Stimulated activated CD8-positive, alpha-beta memory T cell treated with anti-CD3 and anti-CD28 coated beads, Interleukin-4, amount 100 ng/mL, for 1 hour (primary cell): ENCODE data around the gene GABPB2.
A peak's percentile ranks its signal among the peaks of the same experiment; 100 is the strongest.
"Not testable (repeated sequence)": the region's sequence is repeated elsewhere in the genome, so short reads cannot be mapped to it uniquely, and the experiment has no call there.

Experiments
- DNase-seq, 2 donors: peaks; one replicate each; pipeline ENCODE4 v3.0.0-alpha.2; 2020; ENCODE audit warnings: low read depth in 2 of 2, low spot score in 1 of 2

The GABPB2 gene

DNA sequence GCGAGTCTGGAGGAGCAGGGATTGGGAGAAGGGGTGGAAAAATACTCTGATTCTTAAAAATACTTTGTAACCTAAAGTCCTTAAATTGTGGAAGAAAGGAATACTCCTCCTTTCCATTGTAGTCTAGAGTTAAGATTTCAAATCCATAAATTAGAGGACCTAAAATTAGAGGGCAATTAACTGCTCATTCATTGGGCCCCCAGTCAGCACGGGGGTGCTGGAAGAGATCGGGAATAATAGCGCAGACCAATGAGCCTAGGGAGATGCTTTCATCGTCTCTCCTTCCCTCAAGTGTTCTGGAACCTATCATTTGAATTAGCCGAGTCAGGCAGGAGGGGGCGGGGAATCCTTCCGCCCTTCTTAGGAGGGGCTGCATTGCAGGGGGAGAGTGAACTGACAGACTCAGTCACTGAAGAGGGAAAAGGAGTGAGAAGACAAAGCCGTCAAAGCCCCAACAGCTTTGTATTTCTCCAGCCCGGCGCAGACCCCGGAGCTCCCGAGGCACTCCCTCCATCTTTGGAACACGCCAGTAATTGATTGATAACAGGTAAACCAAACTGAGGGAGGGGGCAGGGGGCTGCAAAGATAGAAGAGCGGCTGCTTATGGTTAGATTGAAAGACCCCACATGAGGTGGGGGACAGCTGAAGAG is 10.4 kb upstream of the GABPB2 start, which contains the start of gene MLLT11:
Gene MLLT11 (plus strand): TSS at position 391 of the 650 bp plus-strand sequence. CDS start 6,828 bp downstream, outside the sequence.
- DNase-seq = no peak

DNA sequence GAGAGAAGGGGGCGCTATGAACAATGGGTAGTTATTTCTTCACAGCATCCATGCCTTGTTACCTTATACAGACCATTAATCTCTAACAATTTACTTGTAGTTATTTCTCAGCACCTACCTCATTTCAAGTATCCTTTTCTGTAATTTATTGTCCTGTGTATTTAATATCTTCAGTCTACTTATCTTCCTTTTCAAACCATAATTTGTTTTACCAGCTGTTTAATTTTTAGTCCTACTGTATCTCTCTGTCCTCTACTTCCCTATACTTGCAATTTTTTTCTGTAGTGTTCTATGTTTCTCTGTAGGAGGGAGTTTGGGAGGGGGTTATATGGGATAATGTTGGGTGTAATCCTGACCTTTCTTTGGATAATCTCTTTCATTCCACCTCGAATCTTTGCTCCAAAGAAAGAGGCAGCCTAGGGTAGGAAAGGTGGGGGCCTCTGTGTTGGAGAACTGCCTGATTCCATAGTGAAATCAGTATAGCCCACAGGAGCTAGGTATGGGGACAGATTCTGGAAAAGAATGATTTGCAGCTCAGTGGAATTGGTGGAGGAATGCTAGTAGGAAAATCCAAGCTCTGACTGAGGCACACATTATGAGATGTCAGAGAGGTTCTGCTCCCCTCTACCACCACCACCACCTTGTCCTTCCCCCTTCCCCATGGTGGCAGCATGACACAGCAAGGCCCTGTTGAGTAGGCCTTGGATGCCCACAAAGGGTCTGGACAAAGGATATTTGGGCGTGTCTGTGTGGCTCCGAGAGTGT is 9.7 kb upstream of the GABPB2 start:
- DNase-seq = no peak

DNA sequence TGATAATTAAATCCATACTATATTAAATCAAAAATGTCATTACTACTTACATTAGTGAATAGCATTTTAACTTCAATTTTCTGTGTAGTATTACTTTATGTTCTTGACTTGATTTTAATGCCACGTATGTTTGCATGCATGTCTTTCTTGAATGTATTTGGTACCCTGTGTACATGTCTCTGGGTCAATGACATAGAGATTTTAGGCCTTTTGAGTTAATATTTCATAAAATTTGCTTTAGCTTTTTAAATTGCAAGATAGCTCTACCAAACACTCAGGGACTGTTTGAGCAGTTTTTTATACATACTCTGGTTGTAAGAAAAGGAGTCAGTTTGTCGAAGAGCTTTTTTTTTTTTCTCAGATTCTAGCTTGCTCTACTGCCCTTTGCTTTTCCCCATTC is 8.9 kb upstream of the GABPB2 start:
- no peak for DNase-seq

DNA sequence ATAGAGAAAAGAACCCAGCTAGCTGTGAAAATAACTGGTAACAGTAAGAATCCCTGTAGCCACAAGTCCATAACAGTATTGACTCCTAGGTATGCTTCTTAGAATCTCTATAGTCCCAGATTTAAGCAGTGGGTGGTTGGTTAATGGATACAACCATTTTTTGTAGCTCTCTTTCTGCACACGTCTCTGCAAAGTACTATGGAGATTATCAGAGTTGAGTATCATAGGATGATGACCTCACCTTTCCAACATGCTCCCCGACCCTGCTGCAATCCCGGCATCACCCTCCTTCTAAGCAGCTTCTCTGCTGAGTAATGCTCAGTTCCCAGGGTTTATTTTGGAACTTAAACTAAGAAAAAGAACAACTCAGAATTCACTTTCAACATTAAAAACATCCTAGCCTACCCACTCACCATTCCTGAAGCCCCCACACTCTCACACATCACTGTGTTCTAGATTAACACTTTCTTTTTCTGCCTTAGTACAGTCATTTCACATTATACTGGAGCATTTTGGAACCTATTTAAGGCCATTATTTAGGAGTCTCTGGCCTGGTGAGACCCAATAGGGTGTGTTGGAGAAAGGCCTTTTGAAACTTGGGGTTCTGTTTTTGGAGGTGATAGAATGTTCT is 7.7 kb upstream of the GABPB2 start:
- no peak for DNase-seq

DNA sequence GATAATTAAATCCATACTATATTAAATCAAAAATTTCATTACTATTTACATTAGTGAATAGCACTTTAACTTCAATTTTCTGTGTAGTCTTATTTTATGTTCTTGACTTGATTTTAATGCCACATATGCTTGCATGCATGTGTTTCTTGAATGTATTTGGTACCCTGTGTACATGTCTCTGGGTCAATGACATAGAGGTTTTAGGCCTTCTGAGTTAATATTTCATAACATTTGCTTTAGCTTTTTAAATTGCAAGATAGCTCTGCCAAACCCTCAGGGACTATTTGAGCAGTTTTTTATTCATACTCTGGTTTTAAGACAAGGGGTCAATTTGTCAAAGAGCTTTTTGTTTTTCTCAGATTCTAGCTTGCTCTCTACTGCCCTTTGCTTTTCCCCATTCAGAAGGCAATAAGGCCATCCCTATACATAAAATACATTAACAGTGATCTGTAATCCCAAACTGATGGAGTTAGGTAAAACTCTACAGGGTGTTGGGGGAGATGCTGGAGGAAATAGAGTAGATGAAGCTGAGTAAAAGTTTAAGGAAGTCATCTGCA is 5.4 kb upstream of the GABPB2 start:
- no peak for DNase-seq

DNA sequence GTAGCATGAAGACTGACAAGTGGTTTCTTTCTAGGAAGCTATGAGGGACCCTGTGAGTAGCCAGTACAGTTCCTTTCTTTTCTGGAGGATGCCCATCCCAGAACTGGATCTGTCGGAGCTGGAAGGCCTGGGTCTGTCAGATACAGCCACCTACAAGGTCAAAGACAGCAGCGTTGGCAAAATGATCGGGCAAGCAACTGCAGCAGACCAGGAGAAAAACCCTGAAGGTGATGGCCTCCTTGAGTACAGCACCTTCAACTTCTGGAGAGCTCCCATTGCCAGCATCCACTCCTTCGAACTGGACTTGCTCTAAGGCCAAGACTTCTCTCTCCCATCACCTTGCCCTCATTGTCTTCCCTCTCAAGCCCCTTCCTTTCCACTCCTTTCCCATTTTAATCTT is 3.4 kb upstream of the GABPB2 start:
- no peak for DNase-seq

DNA sequence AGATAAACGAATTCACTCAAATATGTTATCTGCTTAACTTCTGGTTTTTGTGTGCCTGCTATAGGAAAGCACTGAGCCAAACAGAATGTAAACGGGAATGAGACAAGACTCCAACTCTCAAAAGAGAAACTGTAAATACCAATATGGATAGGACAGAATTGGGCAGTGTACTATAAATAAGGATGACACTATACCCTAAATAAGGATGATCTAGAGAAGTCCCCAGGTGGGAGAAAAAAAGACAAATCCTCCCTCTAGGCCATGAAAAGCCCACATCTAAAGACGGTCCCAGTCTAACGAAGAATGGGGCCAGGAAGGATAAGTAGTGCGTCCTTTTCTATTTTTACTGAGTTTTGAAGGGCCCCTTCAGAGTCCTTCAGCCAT is 1.5 kb upstream of the GABPB2 start:
- DNase-seq = no peak

DNA sequence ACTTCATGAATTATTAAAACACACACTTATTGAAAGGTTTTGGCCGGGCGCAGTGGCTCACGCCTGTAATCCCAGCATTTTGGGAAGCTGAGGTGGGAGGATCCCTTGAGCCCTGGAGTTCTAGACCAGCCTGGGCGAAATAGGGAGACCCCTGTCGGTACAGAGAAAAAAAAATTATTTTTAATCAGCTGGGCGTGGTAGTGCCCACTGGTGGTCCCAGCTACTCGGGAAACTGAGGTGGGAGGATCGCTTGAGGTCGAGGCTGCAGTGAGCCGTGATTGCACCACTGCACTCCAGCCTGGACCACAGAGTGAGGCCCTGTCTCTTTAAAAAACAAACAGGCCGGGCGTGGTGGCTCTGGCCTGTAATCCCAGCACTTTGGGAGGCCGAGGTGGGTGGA is 1.7 kb downstream of the GABPB2 start:
- no peak for DNase-seq

DNA sequence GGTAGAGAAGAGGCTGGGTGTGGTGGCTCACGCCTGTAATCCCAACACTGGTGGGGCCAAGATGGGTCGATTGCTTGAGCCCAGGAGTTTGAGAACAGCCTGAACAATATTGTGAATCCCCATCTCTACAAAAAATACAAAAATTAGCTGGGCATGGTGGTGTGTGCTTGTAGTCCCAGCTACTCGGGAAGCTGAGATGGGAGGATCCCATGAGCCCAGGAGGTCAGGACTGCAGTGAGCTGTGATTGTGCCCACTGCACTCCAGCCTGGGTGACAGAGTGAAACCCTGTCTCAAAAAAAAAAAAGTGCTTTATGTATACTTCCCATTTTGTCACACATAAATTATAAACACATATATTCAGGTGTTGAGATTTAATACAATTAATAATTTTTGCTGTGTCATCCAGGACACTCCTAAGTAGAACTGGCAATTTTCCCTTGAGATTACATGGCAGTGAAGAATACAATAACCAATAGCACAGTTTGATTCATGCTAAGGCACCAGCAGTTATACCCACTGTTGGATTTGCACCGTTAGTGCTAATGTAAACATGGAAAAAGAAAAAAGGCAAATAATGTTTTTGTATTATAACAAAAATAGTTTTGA is 15.5 kb downstream of the GABPB2 start:
- DNase-seq = no peak

DNA sequence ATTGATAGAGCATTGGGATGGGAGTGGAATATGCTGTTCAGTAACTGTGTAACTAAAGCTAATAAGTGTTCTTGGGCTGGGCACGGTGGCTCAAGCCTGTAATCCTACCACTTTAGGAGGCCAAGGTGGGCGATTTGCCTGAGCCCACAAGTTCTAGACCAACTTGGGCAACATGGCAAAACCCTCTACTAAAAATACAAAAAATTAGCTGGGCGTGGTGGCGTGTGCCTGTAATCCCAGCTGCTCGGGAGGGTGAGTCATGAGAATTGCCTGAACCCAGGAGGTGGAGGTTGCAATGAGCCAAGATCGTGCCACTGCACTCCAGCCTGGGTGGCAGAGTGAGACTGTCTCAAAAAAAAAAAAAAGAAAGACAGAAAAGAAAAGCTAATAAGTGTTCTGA is 26.9 kb downstream of the GABPB2 start:
- not testable (repeated sequence) for DNase-seq

DNA sequence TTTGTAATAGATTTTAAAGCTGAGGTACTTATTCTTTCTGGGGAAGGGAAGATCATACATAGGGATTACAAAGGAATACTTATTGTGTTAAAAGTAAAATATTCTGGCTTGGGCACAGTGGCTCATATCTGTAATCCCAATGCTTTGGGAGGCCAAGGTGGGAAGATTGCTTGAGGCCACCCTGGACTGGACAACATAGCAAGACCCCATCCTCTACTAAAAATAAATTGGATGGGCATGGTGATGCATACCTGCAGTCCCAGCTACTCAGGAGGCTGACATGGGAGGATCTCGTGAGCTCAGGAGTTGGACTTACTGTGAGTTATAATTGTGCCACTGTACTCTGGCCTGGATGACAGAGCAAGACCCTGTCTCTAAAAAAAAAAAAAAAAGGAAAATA is 27.6 kb downstream of the GABPB2 start:
- no peak for DNase-seq

DNA sequence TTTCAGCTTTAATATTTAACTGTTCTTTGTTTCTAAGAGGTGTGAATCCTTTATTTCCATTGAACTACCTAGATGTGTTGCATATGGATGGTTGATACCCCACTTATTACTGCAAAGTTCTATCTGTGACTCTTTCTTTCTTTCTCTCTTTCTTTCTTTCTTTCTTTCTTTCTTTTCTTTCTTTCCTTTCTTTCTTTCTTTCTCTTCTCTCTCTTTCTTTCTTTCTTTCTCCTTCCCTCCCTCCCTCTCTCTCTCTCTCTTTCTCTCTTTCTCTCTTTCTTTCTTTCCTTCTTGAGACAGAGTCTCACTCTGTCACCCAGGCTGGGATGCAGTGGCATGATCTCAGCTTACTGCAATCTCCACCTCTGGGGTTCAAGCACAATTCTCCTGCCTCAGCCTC is 34.1 kb downstream of the GABPB2 start:
- no peak for DNase-seq

DNA sequence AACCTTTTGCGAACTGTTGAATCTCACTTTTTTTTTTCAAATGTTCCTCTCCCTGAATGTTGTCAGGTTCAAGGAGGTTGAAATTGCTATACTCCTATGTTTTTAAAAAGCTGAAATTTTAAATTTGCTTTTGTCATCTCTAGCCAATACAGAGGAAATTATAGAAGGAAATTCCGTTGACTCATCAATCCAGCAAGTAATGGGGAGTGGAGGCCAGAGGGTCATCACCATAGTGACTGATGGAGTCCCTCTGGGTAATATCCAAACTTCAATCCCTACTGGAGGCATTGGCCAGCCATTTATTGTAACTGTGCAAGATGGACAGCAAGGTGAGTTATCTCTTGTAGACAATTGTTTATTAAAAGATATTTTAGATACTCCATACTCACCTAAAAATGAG is 36.3 kb downstream of the GABPB2 start:
- no peak for DNase-seq

DNA sequence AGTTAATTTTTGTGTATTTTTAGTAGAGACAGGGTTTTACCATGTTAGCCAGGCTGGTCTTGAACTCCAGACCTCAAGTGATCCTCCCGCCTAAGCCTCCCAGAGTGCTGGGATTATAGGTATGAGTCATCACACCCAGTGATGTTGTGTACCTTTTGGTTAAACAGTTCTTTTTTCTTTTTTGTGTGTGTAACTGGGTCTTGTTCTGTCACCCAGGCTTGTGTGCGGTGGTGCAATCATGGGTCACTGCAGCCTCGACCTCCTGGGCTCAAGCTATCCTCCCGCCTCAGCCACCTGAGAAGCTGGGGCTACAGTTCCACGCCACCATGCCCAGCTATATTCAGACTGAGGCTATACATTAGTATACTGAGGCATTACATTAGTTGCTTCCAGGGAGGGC is 37.8 kb downstream of the GABPB2 start:
- no peak for DNase-seq

DNA sequence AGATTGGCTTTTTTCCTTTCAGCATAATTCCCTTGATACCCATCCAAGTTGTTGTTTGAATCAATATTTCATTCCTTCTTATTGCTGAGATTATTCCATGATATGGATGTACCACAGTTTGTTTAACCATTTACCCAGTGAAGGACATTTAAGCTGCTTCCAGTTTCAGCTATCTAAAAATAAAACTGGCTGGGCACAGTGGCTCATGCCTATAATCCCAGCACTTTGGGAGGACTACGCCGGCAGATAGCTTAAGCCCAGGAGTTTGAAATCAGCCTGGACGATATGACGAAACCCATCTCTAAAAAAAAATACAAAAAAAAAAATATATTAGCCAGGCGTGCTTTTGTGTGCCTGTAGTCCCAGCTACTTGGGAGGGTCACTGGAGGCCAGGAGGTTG is 43.3 kb downstream of the GABPB2 start:
- no peak for DNase-seq

DNA sequence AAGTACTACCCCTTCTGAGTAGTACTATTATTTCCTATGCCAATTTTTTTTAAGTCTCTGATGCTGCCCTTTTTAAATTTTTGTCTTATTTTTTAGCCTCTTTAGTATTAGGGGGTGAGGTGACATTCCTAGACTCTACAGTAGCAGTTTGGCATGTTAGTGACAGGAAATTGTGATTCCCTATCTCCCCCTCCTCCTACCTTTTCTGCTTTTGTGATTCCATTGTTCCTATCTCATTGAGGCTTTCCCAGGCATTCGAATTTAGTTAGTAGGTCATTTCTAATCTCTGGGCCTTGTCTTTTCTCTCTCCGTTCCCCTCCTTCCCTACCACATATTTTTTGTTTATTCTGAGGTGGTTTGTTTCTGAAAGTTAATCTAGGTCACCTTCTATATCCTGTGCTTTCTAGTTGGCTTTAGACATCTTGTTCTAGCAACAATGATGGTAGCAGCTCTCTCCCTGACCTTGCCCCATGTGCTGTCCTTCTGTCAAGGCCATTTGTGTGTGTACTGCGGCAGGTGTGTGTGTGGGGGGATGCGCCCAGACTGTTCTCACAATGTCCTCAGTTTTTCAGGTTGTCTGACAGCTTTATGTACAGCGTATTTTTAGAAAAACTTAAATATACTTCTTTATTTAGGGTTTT is 54.3 kb downstream of the GABPB2 start:
- no peak for DNase-seq

DNA sequence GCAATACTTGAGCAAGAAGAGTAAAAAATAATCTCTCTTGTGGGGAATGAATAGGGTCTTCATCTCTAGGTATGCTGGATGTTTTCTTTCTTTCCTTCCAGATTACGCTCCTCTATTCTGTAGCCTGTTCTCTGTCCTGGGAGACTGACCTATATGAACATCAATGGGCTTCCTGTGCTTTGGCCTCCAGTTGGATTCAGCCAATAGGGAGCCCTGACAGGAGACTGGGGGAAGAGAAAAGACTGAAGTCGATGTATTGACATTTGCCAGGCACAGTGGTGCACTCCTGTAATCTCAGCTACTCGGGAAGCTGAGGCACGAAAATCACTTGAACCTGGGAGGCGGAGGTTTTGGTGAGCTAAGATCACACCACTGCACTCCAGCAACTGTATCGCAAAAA is 58.2 kb downstream of the GABPB2 start:
- no peak for DNase-seq

DNA sequence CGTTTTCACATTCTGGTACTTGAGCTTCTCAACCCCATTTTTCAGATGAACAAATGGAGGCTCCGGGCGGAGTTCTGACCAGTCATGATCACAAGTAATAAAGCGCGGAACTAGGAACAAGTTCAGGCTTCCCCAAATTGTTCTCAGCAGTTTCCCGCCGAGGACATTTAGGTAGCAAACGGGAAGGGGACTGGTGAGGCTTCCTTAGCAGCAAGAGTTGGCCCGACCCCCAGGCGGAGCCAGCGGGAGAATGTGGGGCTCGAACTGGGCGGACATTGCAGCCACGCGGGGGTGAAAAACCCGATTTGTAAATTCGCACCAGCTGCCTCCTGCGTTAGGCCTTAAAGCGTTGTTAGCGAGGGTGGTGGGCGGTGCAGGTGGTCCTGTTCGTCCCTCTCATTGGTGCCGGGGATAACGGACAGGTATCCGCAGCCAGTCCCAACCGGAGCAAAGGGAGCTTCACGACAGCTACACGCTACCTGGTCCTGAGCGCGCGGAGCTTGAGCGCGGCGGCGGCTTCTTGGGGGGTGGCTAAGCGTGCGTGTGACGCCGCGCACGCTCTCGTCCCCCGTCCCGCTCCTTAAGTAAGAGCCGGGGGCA is 60.5 kb downstream of the GABPB2 start:
- DNase-seq = peak; percentile 32 to 50

DNA sequence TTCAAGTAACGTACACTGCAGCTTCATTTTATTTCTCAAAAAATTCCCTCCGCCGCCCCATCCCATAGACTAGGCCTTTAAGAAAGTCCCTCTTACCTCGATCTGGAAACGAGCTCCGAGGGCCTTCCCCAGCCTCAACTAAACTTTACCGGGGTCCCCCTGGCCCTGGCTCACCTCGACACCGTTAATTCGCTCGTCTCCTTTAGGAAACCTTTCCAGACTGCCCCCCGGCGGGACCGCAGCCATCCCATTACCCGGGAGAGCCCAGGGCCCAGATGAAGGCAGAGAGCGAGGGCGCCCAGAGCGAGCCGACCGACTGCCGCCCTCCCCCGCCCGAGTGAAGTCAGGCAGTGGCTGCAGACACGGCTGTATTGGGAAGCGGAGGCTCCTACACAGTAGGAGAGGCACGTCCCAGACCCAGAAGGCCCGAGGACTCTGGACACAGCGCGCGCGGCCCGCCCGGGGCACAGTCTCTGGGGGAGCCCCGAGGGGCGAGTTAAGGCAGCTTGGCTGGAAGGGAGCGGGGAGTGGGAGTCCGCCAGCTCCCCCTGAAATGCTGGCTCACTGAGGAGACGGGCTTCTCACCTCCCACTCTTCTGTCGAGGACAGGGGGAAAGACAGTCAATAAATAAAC is 61.3 kb downstream of the GABPB2 start:
- DNase-seq = no peak

DNA sequence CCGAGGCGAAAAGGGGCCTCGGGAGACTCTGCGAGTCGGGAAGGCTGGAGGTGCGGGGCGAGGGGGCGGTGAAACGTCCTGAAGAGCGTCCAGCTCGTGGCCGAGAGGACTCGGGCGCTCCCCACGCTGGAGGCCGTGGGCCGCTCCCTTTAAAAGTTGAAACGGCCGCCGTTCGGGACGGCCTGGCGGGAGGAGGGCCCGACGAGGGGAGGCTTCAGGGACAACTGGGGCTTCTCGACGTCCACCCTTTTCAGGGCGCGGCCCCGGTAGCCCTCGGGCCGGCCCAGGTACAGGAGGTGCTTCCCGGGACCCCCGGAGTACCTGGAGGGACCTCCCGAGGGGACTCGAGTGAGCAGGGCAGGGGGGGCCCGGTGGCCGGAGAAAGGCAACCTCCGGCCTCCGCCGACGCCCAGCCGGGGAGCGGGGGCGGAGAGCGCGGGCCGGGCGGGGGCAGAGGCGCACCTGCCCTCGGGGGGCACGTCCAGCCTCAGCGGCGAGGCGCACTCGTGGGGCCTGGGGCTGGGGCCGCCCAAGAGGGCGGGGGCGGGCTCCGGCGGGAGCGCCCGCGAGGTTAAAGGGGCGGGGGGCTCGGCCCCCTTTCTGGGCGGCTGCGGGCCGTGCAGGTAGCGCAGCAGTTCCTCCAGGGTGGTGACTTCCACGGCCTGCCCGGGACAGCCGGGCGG is 61.9 kb downstream of the GABPB2 start:
- DNase-seq = no peak
